Fibroblast of lung (primary cell): Measurements from ENCODE around the gene ACAP3. TPM values are rescaled to one million over a fixed set of nuclear protein-coding genes. Genes with fewer than 3 reads are reported as not detected.

Source experiments
- DNase-seq, 2 donors: peaks; one replicate each; pipeline versions ENCODE4 v3.0.0 to v3.0.0-alpha.2; 2010; ENCODE audit warnings: low read depth in 2 of 2
- H2AFZ ChIP-seq: 2 replicates; pipeline ENCODE4 v1.5.1; 2012; ENCODE audit warnings: low read length, control low read depth, inconsistent platforms
- H3K27ac ChIP-seq: 2 replicates; pipeline ENCODE4 v1.5.1; 2011; ENCODE audit warnings: low read length, control low read depth; ENCODE audit not compliant: insufficient read depth
- H3K27me3 ChIP-seq: 2 replicates; pipeline ENCODE4 v1.5.1; 2011; ENCODE audit warnings: mild to moderate bottlenecking, low read length; ENCODE audit not compliant: control insufficient read depth, insufficient read depth
- H3K36me3 ChIP-seq: 2 replicates; pipeline ENCODE4 v1.5.1; 2011; ENCODE audit warnings: low read length; ENCODE audit not compliant: control insufficient read depth, insufficient read depth
- H3K4me1 ChIP-seq: 2 replicates; pipeline ENCODE4 v1.5.1; 2011; ENCODE audit warnings: low read length; ENCODE audit not compliant: control insufficient read depth, insufficient read depth; ENCODE audit errors: extremely low read depth
- H3K4me2 ChIP-seq: 2 replicates; pipeline ENCODE4 v1.5.1; 2011; ENCODE audit warnings: low read length, control low read depth; ENCODE audit not compliant: insufficient read depth; ENCODE audit errors: extremely low read depth
- H3K4me3 ChIP-seq, 4 experiments: fragments of 200-600 bp in 1 of 4; sonication (generic) in 1 of 4; replicated peaks in 1 of 4; 2 replicates each; pipeline ENCODE4 v1.5.1; 2011 to 2016; ENCODE audit warnings: low read length in 4 of 4, low read depth in 3 of 4, mild to moderate bottlenecking in 3 of 4, control low read depth in 2 of 4, inconsistent platforms in 1 of 4, mixed read lengths in 1 of 4; ENCODE audit not compliant: insufficient read depth in 1 of 4; ENCODE audit errors: control extremely low read depth in 1 of 4
- H3K79me2 ChIP-seq: 2 replicates; pipeline ENCODE4 v1.5.1; 2012; ENCODE audit warnings: mild to moderate bottlenecking, low read length, inconsistent platforms; ENCODE audit not compliant: control insufficient read depth, insufficient read depth
- H3K9ac ChIP-seq: 2 replicates; pipeline ENCODE4 v1.5.1; 2011; ENCODE audit warnings: mild to moderate bottlenecking, low read length, control low read depth; ENCODE audit not compliant: insufficient read depth
- H3K9me3 ChIP-seq: 2 replicates; pipeline ENCODE4 v1.5.1; 2012; ENCODE audit warnings: low read depth, low read length; ENCODE audit not compliant: control insufficient read depth, insufficient read depth
- H4K20me1 ChIP-seq: 2 replicates; pipeline ENCODE4 v1.5.1; 2011; ENCODE audit warnings: low read length; ENCODE audit not compliant: control insufficient read depth, insufficient read depth; ENCODE audit errors: extremely low read depth
- CTCF ChIP-seq, 2 donors: IDR thresholded peaks in 1 of 2; conservative IDR thresholded peaks in 1 of 2; 1 replicate in 1 of 2; 2 replicates in 1 of 2; pipeline ENCODE4 v1.5.1; 2011 to 2012; ENCODE audit warnings: low read length in 2 of 2, control low read depth in 1 of 2, inconsistent platforms in 1 of 2, low read depth in 1 of 2, mild to moderate bottlenecking in 1 of 2
- EZH2 ChIP-seq: IDR thresholded peaks from 2 replicates; pipeline ENCODE4 v1.5.1; 2012; ENCODE audit warnings: low read length, control low read depth, mild to moderate bottlenecking; ENCODE audit errors: missing control alignments
- polyA plus RNA-seq, 2 donors: library from polyadenylated mRNA; depleted of rRNA in 1 of 2; stranded (reverse) in 1 of 2; unstranded in 1 of 2; fragments of >200 nt; gene quantifications; 2 replicates each; pipeline ENCODE4 v1.2.1, GENCODE V29; 2011 to 2012; ENCODE audit warnings: missing spikeins in 1 of 2
- total RNA-seq: library from RNA; depleted of rRNA; stranded (reverse); fragments of >200 nt; gene quantifications from 2 replicates; pipeline ENCODE4 v1.2.1, GENCODE V29; 2014

ACAP3 gene
- total and polyA plus RNA-seq, 2 donors (not counting 1 experiment from before 2014, with no cell fraction given) = 15.3 to 50.9 TPM

GRCh38 chr1:1310109-1310385 is 2.3 kb upstream of the ACAP3 start:
- no peak for TF ChIP-seq EZH2
- no peak for TF ChIP-seq CTCF (conservative IDR thresholded peaks at IDR 0.05 in 1 of 2, IDR thresholded peaks at IDR 0.05 in 1 of 2; ENCODE audit: low read depth in 1 of 2, low read length in 2 of 2)
- Histone ChIP-seq H4K20me1 (no peaks in the 10 kb centered on the region), H3K27ac (no peak overlapping the region), H3K4me1 (peaks cover 14% of the 10 kb centered on the region), H3K36me3 (peaks cover 40% of the 10 kb centered on the region), H3K4me2 (peak overlapping the region; percentile 96), H3K9me3 (no peaks in the 10 kb centered on the region), H3K4me3 (peak overlapping the region in 1 of 4 experiments; percentile 84), H3K79me2 (peaks cover 36% of the 10 kb centered on the region), H2AFZ (no peak overlapping the region), H3K9ac (no peak overlapping the region), H3K27me3 (no peaks in the 10 kb centered on the region)
- DNase-seq = no peak

DNA sequence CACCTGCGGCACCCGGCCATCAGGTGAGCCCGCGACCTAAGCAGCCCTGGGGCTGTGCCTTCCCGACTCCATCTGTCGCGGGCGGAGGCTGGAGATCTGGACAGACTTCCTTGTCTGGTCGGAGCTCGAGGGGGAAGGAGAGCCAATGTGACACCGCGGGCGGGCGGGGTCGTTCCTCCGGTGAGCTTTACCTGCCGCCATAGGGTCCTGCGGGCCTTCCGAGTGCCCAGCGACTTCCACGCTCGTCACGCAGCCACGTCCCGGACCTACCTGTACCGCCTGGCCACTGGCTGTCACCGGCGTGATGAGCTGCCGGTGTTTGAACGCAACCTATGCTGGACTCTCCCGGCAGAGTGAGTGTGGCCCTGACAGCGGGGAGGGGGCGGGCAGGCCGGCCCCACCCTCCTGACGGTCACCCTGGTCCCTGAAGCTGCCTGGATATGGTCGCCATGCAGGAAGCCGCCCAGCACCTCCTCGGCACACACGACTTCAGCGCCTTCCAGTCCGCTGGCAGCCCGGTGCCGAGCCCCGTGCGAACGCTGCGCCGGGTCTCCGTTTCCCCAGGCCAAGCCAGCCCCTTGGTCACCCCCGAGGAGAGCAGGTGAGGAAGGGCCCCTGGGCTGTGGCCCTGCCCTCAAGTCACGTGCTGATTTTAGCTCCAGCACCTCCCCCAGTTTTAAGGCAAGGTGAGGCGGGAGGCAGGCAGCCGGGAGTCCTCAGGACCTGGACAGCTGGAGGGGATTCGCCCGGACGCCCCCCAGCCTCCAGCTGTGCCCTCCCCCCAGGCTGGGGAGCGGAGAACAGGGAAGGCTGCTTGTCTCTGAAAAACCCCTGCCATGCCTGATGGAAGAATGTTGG is 1.8 kb upstream of the ACAP3 start:
- no peaks in the 10 kb centered on the region for H3K9me3 ChIP-seq
- H3K4me3 ChIP-seq = peak overlapping the region; percentile 45 to 84 (median 81)
- H3K9ac ChIP-seq = peak overlapping the region; percentile 90
- no peak overlapping the region for H2AFZ ChIP-seq
- peak overlapping the region; percentile 79 for H3K27ac ChIP-seq
- H3K4me1 ChIP-seq = peaks cover 18% of the 10 kb centered on the region
- no peaks in the 10 kb centered on the region for H3K27me3 ChIP-seq
- H3K36me3 ChIP-seq = peaks cover 36% of the 10 kb centered on the region
- TF ChIP-seq CTCF (conservative IDR thresholded peaks at IDR 0.05 in 1 of 2, IDR thresholded peaks at IDR 0.05 in 1 of 2; ENCODE audit: low read depth in 1 of 2, low read length in 2 of 2) (no peak), EZH2 (no peak)
- no peaks in the 10 kb centered on the region for H4K20me1 ChIP-seq
- H3K79me2 ChIP-seq = peaks cover 33% of the 10 kb centered on the region
- no peak for DNase-seq
- H3K4me2 ChIP-seq = peak overlapping the region; percentile 96

DNA sequence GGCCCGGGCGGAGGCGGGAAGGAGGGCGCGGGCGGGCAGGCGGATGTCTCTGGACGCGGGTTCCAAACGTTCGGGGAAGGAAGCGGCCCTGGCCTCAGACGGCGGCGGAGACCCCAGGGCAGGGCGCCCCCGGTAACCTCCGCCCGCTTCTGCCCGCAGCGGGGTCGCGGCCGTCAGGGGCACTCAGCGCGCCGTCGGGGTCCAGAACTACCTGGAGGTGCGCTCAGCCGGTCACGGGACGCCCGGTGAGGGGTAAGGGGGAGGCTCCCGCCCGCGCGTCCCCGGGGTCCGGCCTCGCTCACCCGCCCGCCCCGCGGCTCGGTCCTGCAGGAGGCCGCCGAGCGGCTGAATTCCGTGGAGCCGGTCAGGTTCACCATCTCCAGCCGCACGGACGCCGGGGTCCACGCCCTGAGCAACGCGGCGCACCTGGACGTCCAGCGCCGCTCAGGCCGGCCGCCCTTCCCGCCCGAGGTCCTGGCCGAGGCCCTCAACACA is 1.1 kb upstream of the ACAP3 start:
- Histone ChIP-seq H4K20me1 (no peaks in the 10 kb centered on the region), H3K27me3 (no peaks in the 10 kb centered on the region), H3K4me3 (peak overlapping the region; percentile 45 to 84 (median 81)), H3K4me2 (peak overlapping the region; percentile 96), H3K9ac (peak overlapping the region; percentile 90), H3K79me2 (peaks cover 39% of the 10 kb centered on the region), H3K36me3 (peaks cover 30% of the 10 kb centered on the region), H3K4me1 (peaks cover 21% of the 10 kb centered on the region), H2AFZ (no peak overlapping the region), H3K9me3 (no peaks in the 10 kb centered on the region), H3K27ac (peak overlapping the region; percentile 79)
- no peak for DNase-seq
- TF ChIP-seq EZH2 (no peak), CTCF (conservative IDR thresholded peaks at IDR 0.05 in 1 of 2, IDR thresholded peaks at IDR 0.05 in 1 of 2; ENCODE audit: low read depth in 1 of 2, low read length in 2 of 2) (no peak)
